Hair follicular keratinocyte (primary cell): Measurements from ENCODE around the gene MTHFS. TPM values are rescaled to one million over a fixed set of nuclear protein-coding genes. Genes with fewer than 3 reads are reported as not detected.

Experiments used
- total RNA-seq: library from RNA; depleted of rRNA; stranded (reverse); fragments of >200 nt; gene quantifications from 2 replicates; pipeline ENCODE4 v1.2.3, GENCODE V29; 2015

MTHFS gene
- total RNA-seq = 14.1 and 21.2 TPM in 2 replicates

DNA sequence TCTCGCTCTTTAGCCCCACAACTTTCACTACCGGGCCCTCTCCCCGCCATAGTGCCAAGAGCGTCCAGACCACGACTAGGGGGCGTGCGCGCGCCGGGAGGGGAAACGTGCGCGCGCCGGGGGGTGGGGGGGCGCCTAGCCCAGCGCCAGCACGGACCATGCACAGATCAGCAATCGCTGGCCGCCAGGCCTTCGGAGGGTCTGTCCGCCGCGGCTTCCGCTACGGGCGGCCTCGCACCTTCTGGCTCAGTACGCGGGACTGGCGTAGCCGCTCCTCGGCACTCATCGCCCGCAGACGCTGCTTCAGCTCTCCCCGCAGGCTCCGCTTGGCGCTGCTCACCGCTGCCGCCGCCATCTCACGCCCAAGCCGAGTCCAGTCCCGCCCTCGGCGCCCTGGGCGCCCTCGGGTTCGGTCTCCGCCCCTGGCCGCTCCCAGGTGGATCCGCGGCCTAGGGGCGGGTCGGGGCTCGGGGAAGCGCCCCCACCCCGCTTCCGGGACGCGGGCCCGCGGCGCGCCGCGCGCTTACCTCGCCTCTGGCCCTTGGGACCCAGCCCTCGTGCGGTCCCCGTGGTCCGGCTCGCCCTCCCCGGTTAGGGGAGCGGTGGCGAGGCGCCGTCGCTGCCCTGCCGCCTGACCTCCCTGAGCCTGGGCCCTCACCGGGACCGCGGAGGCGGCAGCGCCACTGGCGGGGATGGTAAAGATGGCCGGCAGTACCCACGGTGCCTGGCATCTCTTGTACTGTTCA is at the start of gene MTHFS:
TSS of gene MTHFS (minus strand) at position 381 of the 746 bp plus-strand sequence. CDS start at position 355, 26 bp downstream.

Other genes starting within 250 kb of the MTHFS start
- 0.38 and 1.0 TPM in 2 replicates for gene BCL2A1, start 74.2 kb upstream of the MTHFS start, total RNA-seq
- 80.7 and 80.9 TPM in 2 replicates for gene ZFAND6, start 162.7 kb upstream of the MTHFS start, total RNA-seq